Melanocyte of skin (primary cell): ENCODE data around the gene CCDC73. TPM values are rescaled to one million over a fixed set of nuclear protein-coding genes. Genes with fewer than 3 reads are reported as not detected.

Source experiments
- total RNA-seq, 2 donors: library from RNA; depleted of rRNA; stranded (reverse); fragments of >200 nt; gene quantifications; 2 replicates each; pipeline ENCODE4 v1.2.3, GENCODE V29; 2012

Gene CCDC73
- total RNA-seq = not detected

DNA sequence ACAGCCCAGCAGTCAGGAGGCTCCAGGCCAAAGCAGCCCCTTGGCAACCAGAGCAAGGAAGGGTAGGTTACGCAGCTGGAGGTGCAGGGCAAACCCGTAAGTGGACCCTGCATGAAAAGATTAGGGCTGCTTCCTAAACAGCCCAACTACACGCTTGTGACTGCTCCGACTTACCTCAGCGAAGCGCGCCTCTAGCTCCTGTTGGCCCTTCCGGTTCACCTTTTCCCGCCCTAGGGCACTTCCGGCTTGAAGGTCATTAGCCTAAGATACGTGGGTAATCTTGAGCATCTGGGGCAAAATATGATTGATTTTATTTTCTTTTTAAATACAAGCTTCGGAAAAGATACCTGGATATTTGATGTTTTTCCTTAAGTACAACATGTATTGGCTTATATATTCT lies at the start of gene CCDC73:
Gene CCDC73, minus strand, starts transcription at position 224 of the 400 bp plus-strand sequence. CDS start 34,419 bp downstream, outside the sequence.

DNA sequence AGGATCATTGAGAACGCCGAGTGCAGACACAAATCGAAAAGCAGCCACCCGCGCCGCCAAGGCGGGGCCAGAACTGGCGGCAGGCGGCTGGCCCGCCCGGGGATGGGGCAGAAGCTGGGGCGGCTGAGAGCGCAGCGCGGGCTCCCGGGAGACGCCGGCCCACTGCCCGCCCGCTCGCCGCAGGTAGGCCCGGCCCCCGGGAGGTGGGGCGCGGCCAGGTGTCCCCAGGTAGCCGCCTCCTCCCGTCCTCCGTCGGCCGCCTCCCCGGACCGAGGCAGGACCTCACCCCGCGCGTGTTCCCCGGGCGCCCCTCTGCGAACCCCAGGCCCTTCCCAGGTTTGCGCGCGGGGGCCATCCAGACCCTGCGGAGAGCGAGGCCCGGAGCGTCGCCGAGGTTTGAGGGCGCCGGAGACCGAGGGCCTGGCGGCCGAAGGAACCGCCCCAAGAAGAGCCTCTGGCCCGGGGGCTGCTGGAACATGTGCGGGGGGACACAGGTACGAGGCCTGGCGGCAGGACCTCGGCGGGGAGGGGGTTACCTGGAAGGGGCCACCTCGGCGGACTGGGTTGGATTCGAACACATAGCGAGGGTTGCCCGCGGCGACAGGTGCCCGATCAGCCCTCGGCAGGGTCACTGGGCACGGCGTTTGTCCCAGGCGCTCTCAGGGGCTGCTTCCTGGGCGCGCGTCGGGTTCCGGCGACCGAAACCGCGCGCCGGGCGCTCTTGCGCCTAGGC lies 35.4 kb upstream of the CCDC73 start, which contains the start of gene PRRG4:
Gene PRRG4, plus strand, starts transcription at position 248 of the 733 bp plus-strand sequence. CDS start 603 bp downstream, outside the sequence.

DNA sequence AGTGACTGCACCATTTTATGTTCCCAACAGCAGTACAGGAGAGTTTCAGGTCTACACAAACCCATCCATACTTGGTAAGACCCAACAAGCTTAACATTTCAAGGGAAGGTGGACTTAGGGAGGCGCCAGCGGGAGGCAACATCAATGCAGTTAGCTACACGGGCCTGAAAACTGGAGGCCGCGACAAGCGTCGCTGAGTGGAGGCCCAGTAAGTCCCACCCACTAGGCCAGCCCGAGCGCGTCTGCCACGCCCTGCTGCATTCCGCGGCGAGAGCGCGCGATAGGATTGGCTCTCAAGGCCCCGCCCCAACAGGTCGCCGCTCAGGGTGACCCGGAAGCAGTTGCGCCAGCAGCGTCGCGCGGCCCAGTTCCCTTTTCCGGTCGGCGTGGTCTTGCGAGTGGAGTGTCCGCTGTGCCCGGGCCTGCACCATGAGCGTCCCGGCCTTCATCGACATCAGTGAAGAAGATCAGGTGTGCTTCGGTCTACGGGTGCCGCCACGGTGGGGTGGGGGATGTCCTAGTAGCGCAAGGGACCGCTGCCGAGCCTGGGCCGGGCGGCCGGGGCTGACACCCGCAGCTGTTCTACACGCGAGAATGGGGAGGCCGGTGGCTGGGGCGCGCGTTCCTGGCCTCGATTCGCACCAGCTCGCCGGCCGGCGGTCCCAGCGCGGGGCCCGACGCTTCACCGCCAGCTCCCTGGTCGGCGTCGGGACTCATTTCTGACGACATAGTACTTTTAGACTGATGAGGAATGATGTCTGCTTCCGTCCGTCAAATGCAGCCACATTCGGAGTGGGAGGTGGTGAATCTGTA lies 210.8 kb downstream of the CCDC73 start, which contains the start of gene EIF3M:
Gene EIF3M, plus strand, starts transcription at position 373 of the 813 bp plus-strand sequence. Its CDS starts 57 bp downstream, at position 430.

Other genes starting within 250 kb of the CCDC73 start
- 100 to 1,000 TPM; 252 to 399 TPM for gene EIF3M, start 210.8 kb downstream of the CCDC73 start, total RNA-seq
- 1 to 10 TPM; 2.3 to 3.4 TPM for gene PRRG4, start 35.3 kb upstream of the CCDC73 start, total RNA-seq
- 10 to 100 TPM; 18.2 to 26.0 TPM for gene QSER1, start 98.1 kb upstream of the CCDC73 start, total RNA-seq
- gene DEPDC7, start 221.2 kb upstream of the CCDC73 start, total RNA-seq = 10 to 100 TPM; 19.3 to 26.3 TPM
- 10 to 100 TPM; 17.9 to 18.6 TPM for gene TCP11L1, start 244.9 kb upstream of the CCDC73 start, total RNA-seq